ENCODE measurements around the gene ZNF385B.

DNA sequence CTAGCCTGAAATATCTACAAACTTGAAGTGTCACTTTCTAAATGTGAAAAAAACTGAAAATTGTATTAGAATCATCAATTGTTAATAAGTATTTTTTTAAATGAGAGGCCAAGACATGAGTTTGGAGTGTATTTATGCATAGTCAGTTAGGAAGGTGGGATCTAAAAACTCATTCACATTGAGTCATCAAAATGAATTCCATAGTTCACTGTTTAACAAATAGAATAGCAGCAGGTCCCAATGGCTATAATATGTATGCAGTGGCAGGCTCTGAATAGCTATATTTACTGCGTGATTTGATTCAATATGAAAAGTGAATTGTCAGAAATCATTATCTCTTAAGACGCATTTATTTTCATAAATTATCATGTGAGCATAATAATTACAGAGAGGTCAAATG lies 256.1 kb downstream of the ZNF385B start:
- TF ChIP-seq, protein P1, sequence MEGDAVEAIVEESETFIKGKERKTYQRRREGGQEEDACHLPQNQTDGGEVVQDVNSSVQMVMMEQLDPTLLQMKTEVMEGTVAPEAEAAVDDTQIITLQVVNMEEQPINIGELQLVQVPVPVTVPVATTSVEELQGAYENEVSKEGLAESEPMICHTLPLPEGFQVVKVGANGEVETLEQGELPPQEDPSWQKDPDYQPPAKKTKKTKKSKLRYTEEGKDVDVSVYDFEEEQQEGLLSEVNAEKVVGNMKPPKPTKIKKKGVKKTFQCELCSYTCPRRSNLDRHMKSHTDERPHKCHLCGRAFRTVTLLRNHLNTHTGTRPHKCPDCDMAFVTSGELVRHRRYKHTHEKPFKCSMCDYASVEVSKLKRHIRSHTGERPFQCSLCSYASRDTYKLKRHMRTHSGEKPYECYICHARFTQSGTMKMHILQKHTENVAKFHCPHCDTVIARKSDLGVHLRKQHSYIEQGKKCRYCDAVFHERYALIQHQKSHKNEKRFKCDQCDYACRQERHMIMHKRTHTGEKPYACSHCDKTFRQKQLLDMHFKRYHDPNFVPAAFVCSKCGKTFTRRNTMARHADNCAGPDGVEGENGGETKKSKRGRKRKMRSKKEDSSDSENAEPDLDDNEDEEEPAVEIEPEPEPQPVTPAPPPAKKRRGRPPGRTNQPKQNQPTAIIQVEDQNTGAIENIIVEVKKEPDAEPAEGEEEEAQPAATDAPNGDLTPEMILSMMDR (IDR thresholded peaks at IDR 0.05) = no peak
- TF ChIP-seq POLR2A (IDR thresholded peaks at IDR 0.05) = no peak

Measured in uterus (tissue), 2 donors.